Esophagus squamous epithelium (tissue), 5 donors: ENCODE results near the gene ACTR2. TPM values are rescaled to one million over a fixed set of nuclear protein-coding genes. Genes with fewer than 3 reads are reported as not detected.

Source experiments
- DNase-seq: peaks from one replicate; lab custom pipeline; 2025; lab: John Stamatoyannopoulos, UW
- H3K27ac ChIP-seq, 4 donors: fragments of 200-600 bp; sonication (generic); one replicate each; pipeline ENCODE4 v1.5.1; 2016 to 2019; ENCODE audit warnings: mild to moderate bottlenecking in 1 of 4
- H3K27me3 ChIP-seq, 4 donors: fragments of 200-600 bp; sonication (generic); 1 replicate in 3 of 4; 2 replicates in 1 of 4; pipeline versions ENCODE4 v1.5.1 to v1.6.0; 2017 to 2021; ENCODE audit warnings: antibody characterized with exemption in 1 of 4
- H3K36me3 ChIP-seq, 3 donors: fragments of 200-600 bp; sonication (generic); one replicate each; pipeline ENCODE4 v1.5.1; 2016 to 2019
- H3K4me1 ChIP-seq, 3 donors: fragments of 200-600 bp; sonication (generic); one replicate each; pipeline ENCODE4 v1.5.1; 2017 to 2019
- H3K4me3 ChIP-seq, 4 donors: fragments of 200-600 bp; sonication (generic); 1 replicate in 3 of 4; 2 replicates in 1 of 4; pipeline ENCODE4 v1.5.1; 2016 to 2019; ENCODE audit warnings: mild to moderate bottlenecking in 2 of 4, moderate library complexity in 1 of 4
- H3K9me3 ChIP-seq, 3 donors: fragments of 200-600 bp; sonication (generic); one replicate each; pipeline ENCODE4 v1.5.1; 2016 to 2019
- CTCF ChIP-seq, 6 experiments: fragments of 450-650 bp in 4 of 6; fragments of 200-600 bp in 2 of 6; sonication (generic) in 2 of 6; IDR thresholded peaks; one replicate each; pipeline ENCODE4 v1.5.1; 2016 to 2019; ENCODE audit warnings: antibody characterized with exemption in 6 of 6, mild to moderate bottlenecking in 4 of 6, moderate library complexity in 4 of 6
- POLR2A ChIP-seq, 4 donors: fragments of 450-650 bp; IDR thresholded peaks; one replicate each; pipeline ENCODE4 v1.6.1; 2017; ENCODE audit warnings: antibody characterized with exemption in 4 of 4, mild to moderate bottlenecking in 4 of 4, moderate library complexity in 3 of 4
- WGBS, 2 donors: methylation state at CpG; one replicate each; pipeline ENCODE4 v1.1.5; 2018; 5-methylcytosine and 5-hydroxymethylcytosine counted together
- intact Hi-C: fragments of 100-400 bp; cut with DNase I; formaldehyde crosslinking; loops from one replicate; pipeline ENCODE4 v1.15.0; 2022
- total RNA-seq, 4 donors: library from RNA; depleted of rRNA; stranded (reverse); fragments of >200 nt; gene quantifications; one replicate each; pipeline ENCODE4 v1.1.0, GENCODE V29; 2016
- donor health status: DM: yes; HTN: yes; CAD: no.

The ACTR2 gene
- total RNA-seq, 4 donors from 2014 or later: 70.6 to 124 (median 91.1) TPM

DNA sequence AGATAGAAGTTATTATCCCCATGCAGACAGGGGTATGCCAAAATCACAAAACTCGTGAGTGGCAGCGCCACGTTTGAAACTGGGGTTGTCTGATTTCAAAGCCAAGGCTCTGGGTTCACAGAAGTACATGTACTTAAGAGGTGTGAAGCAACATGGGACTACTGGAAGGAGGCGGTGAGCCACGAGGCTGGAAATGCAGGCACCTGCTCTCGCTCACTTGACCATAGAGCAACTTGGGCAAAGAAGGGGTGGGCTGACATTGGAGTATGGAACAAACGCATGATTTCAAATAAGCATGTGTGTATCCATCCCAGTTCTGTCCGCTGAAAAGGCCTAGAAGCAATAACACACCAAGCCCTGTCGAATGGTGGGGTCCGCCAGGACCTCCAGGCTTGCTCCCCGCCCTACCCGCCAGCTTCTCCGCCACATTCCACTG lies 593 bp upstream of the ACTR2 start:
- H3K4me3 ChIP-seq: peak overlapping the region; percentile 93 to 96 (median 94)
- no peaks in the 10 kb centered on the region for H3K9me3 ChIP-seq
- H3K27me3 ChIP-seq: no peaks in the 10 kb centered on the region
- 1 to 2% methylated on average over 11 to 12 of the region's 13 CpGs for WGBS, 2 donors
- peaks cover 13 to 50% (median 24%) of the 10 kb centered on the region in 3 donors for H3K4me1 ChIP-seq
- intact Hi-C loops: no loop called here
- no peak for DNase-seq
- peaks cover 0 to 7% (median 0%) of the 10 kb centered on the region in 3 donors for H3K36me3 ChIP-seq
- no peak for TF ChIP-seq POLR2A (IDR thresholded peaks at IDR 0.05)
- no peak for TF ChIP-seq CTCF (IDR thresholded peaks at IDR 0.05)
- peak overlapping the region; percentile 97 to 99 (median 98) for H3K27ac ChIP-seq

DNA sequence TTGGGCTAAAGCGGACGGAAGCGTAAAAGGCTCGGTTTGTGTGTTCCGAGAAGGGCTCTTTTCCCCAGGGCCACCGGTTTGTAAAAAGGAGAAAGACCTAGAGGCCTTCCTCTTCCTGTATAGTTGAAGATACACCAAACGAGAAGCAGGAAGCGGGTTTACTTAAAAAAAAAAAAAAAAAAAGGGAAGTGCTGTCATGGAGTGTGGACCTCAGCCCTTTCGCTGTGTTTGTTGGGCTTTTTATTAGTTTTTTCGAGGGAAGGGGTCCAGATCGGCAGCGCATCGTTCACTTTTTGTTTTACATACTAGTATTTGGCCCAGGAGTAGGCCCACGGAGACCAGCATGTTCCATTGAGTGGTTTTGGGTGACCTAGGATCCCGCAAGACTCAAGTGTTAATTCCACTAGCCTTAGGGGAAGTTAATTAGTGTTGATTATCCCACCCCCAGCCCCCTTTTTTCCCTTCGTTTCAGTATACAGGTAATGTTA lies 676 bp downstream of the ACTR2 start:
- no peaks in the 10 kb centered on the region for H3K9me3 ChIP-seq
- intact Hi-C loops: no loop called here
- peak overlapping the region; percentile 93 to 96 (median 94) for H3K4me3 ChIP-seq
- DNase-seq: no peak
- H3K27ac ChIP-seq: peak overlapping the region; percentile 97 to 99 (median 98)
- H3K4me1 ChIP-seq: peaks cover 26 to 63% (median 27%) of the 10 kb centered on the region in 3 donors
- no peak for TF ChIP-seq CTCF (IDR thresholded peaks at IDR 0.05)
- no peak for TF ChIP-seq POLR2A (IDR thresholded peaks at IDR 0.05)
- WGBS, 2 donors: 0% methylated on average over 15 to 16 of the region's 16 CpGs
- H3K27me3 ChIP-seq: no peaks in the 10 kb centered on the region
- H3K36me3 ChIP-seq: peaks cover 0 to 12% (median 0%) of the 10 kb centered on the region in 3 donors

DNA sequence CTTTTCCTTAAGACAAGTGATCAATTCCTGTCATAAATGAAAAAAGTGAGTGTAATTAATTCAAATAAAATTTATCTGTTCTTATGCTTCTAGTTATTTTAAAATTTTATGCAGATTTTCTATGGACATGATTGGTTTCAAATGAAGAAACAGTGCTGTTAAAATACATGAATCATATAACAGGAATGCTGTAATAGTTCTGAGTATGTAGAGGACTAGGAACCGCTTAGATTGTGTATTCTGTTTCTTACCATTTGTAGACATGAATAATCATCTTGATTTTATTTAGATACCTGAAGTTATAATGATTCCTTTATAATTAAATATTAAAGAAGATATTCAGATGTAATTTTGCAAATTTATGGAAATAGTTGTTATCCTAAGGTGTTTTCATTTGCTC lies 3.5 kb downstream of the ACTR2 start:
- 33 to 45% methylated on average over 1 of the region's 1 CpG for WGBS, 2 donors
- DNase-seq: no peak
- peaks cover 0 to 22% (median 0%) of the 10 kb centered on the region in 3 donors for H3K36me3 ChIP-seq
- TF ChIP-seq POLR2A (IDR thresholded peaks at IDR 0.05) (no peak), CTCF (IDR thresholded peaks at IDR 0.05) (no peak)
- H3K27me3 ChIP-seq: no peaks in the 10 kb centered on the region
- H3K27ac ChIP-seq: peak overlapping the region in 2 of 4 donors; percentile 64 to 66
- H3K9me3 ChIP-seq: no peaks in the 10 kb centered on the region
- intact Hi-C loops: no loop called here
- H3K4me1 ChIP-seq: peaks cover 26 to 88% (median 36%) of the 10 kb centered on the region in 3 donors
- H3K4me3 ChIP-seq: no peak overlapping the region

DNA sequence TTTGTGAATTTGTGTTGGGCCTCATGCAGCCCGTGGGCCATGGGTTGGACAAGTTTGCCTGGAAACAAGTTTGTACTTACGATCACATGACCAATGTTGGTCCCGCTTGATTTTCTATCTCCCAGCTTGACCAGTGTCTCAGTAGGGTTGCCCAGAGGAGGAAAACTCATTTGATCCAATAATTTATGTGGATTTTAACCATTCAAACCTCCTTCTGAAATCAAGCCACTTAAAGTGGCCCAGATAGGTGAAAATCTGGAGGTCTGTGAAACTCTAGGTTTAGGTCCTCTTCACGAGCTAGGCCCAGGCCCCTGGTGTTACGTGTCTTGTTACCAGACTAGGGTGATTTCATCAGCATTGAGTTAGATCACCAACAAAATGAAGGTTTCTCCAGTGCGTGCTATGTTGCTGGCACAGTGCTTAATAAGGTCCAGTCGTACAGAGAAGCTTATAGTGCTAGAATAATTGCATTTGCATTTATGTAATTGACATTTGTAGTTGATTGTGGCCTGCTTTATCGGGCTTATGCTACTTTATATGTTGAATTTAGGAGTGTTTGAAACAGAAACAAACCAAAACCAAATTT lies 4.4 kb downstream of the ACTR2 start:
- Histone ChIP-seq H3K36me3 (peaks cover 0 to 22% (median 0%) of the 10 kb centered on the region in 3 donors), H3K27ac (peak overlapping the region; percentile 2 to 78 (median 65)), H3K27me3 (no peaks in the 10 kb centered on the region), H3K4me3 (peak overlapping the region in 1 of 4 donors; percentile 29), H3K4me1 (peaks cover 21 to 88% (median 31%) of the 10 kb centered on the region in 3 donors), H3K9me3 (no peaks in the 10 kb centered on the region)
- no peak for DNase-seq
- no peak for TF ChIP-seq POLR2A (IDR thresholded peaks at IDR 0.05)
- 51 to 70% methylated on average over 6 to 8 of the region's 8 CpGs for WGBS, 2 donors
- intact Hi-C loops: no loop called here

DNA sequence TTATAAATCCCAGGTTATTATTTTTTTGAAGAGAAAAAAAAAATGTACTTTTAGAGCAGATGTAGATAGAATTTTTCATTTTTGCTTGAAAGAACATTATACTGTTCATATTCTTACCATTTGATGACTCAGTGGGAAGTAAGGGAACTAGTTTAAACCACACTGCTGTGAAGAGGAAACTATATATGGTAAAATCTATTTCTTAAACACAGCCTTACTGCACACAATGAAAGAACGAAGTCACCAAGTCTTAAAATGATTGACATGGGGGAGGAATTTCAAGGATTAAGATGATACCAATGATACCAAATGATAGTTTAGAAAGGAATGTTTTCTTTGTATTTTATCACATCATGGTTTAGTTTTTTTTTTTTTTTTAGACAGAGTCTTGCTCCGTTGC lies 5.0 kb downstream of the ACTR2 start:
- TF ChIP-seq CTCF (IDR thresholded peaks at IDR 0.05) (no peak), POLR2A (IDR thresholded peaks at IDR 0.05) (no peak)
- no peaks in the 10 kb centered on the region for H3K9me3 ChIP-seq
- H3K27me3 ChIP-seq: no peaks in the 10 kb centered on the region
- intact Hi-C loops: no loop called here
- peaks cover 21 to 93% (median 31%) of the 10 kb centered on the region in 3 donors for H3K4me1 ChIP-seq
- peaks cover 0 to 26% (median 0%) of the 10 kb centered on the region in 3 donors for H3K36me3 ChIP-seq
- DNase-seq: no peak
- peak overlapping the region in 3 of 4 donors; percentile 39 to 66 (median 64) for H3K27ac ChIP-seq
- WGBS, 2 donors: 46 to 64% methylated on average over 2 of the region's 2 CpGs
- H3K4me3 ChIP-seq: no peak overlapping the region
